Neural cell (in vitro differentiated cells): Measurements from ENCODE around the gene ETV6. TPM values are rescaled to one million over a fixed set of nuclear protein-coding genes. Genes with fewer than 3 reads are reported as not detected.

Source experiments
- H2AFZ ChIP-seq: fragments of 200-600, 300-800 bp; sonication (generic), shearing (Covaris generic); 2 replicates; pipeline ENCODE4 v1.6.0; 2014; ENCODE audit warnings: low read depth, mild to moderate bottlenecking, antibody characterized with exemption, low read length, moderate library complexity
- H3F3A ChIP-seq: fragments of 200-600 bp; shearing (Covaris generic); 2 replicates; pipeline ENCODE4 v1.6.1; 2016; ENCODE audit warnings: mild to moderate bottlenecking, moderate library complexity, mixed read lengths, antibody characterized with exemption, low read length; ENCODE audit not compliant: insufficient read depth, poor library complexity, severe bottlenecking
- H3K27ac ChIP-seq: fragments of 200-600, 300-800 bp; sonication (generic), shearing (Covaris generic); 2 replicates; pipeline ENCODE4 v1.5.1; 2014; ENCODE audit warnings: mild to moderate bottlenecking, low read length, moderate library complexity
- H3K27me3 ChIP-seq: fragments of 300-800, 200-600 bp; sonication (generic), shearing (Covaris generic); 2 replicates; pipeline ENCODE4 v1.6.0; 2014; ENCODE audit warnings: mild to moderate bottlenecking, low read depth, low read length, moderate library complexity; ENCODE audit not compliant: insufficient read depth
- H3K36me3 ChIP-seq: fragments of 300-800, 200-600 bp; sonication (generic), shearing (Covaris generic); 2 replicates; pipeline ENCODE4 v1.5.1; 2014; ENCODE audit warnings: mild to moderate bottlenecking, antibody characterized with exemption, low read length, moderate library complexity; ENCODE audit not compliant: insufficient read depth
- H3K4me2 ChIP-seq: fragments of 300-800, 200-600 bp; sonication (generic), shearing (Covaris generic); 2 replicates; pipeline ENCODE4 v1.6.0; 2014; ENCODE audit warnings: mild to moderate bottlenecking, low read length
- H3K4me3 ChIP-seq: fragments of 300-800, 200-600 bp; sonication (generic), shearing (Covaris generic); 2 replicates; pipeline ENCODE4 v1.5.1; 2014; ENCODE audit warnings: mild to moderate bottlenecking, low read length, moderate library complexity
- H3K79me2 ChIP-seq: fragments of 200-600 bp; shearing (Covaris generic); replicated peaks from 2 replicates; pipeline ENCODE4 v1.6.0; 2014; ENCODE audit warnings: mild to moderate bottlenecking, low read length, moderate library complexity; ENCODE audit not compliant: insufficient read depth
- H3K9ac ChIP-seq: fragments of 300-800, 200-600 bp; sonication (generic), shearing (Covaris generic); 2 replicates; pipeline ENCODE4 v1.6.1; 2016; ENCODE audit warnings: mild to moderate bottlenecking, low read length, mixed read lengths
- H3K9me2 ChIP-seq: fragments of 200-600 bp; shearing (Covaris generic); 2 replicates; pipeline ENCODE4 v1.6.1; 2016; ENCODE audit warnings: mild to moderate bottlenecking, low read length, mixed read lengths; ENCODE audit not compliant: insufficient read depth
- H3K9me3 ChIP-seq: fragments of 200-600, 300-800 bp; sonication (generic), shearing (Covaris generic); 2 replicates; pipeline ENCODE4 v1.6.1; 2016; ENCODE audit warnings: mild to moderate bottlenecking, mixed run types, low read length, moderate library complexity, mixed read lengths
- H4K20me1 ChIP-seq: fragments of 200-600 bp; shearing (Covaris generic); 2 replicates; pipeline ENCODE4 v1.6.1; 2016; ENCODE audit warnings: mild to moderate bottlenecking, mixed run types; ENCODE audit not compliant: insufficient read depth
- CTCF ChIP-seq: fragments of 450-650 bp; IDR thresholded peaks from 2 replicates; pipeline ENCODE4 v1.5.1; 2014; ENCODE audit warnings: antibody characterized with exemption, mild to moderate bottlenecking, moderate library complexity; ENCODE audit not compliant: poor library complexity, severe bottlenecking
- EP300 ChIP-seq: fragments of 450-650 bp; conservative IDR thresholded peaks from 2 replicates; pipeline ENCODE4 v1.6.1; 2014; ENCODE audit warnings: antibody characterized with exemption, mild to moderate bottlenecking, moderate library complexity; ENCODE audit not compliant: poor library complexity, severe bottlenecking
- EZH2 ChIP-seq: fragments of 200-600, 300-800 bp; shearing (Covaris generic), sonication (generic); IDR thresholded peaks from 2 replicates; pipeline ENCODE4 v1.6.1; 2014; ENCODE audit warnings: antibody characterized with exemption, low read length, borderline replicate concordance, mild to moderate bottlenecking; ENCODE audit not compliant: insufficient read depth, poor library complexity, severe bottlenecking
- MXI1 ChIP-seq: fragments of 450-650 bp; conservative IDR thresholded peaks from 2 replicates; pipeline ENCODE4 v1.6.1; 2014; ENCODE audit warnings: antibody characterized with exemption, mild to moderate bottlenecking; ENCODE audit not compliant: poor library complexity, severe bottlenecking
- POLR2AphosphoS5 ChIP-seq: IDR thresholded peaks from 2 replicates; pipeline ENCODE4 v1.6.1; 2012
- RAD21 ChIP-seq: fragments of 450-650 bp; conservative IDR thresholded peaks from 2 replicates; pipeline ENCODE4 v1.6.1; 2014; ENCODE audit warnings: antibody characterized with exemption, mild to moderate bottlenecking, moderate library complexity
- REST ChIP-seq: IDR thresholded peaks from 2 replicates; pipeline ENCODE4 v1.6.1; 2012; ENCODE audit warnings: borderline replicate concordance
- SMC3 ChIP-seq: fragments of 450-650 bp; conservative IDR thresholded peaks from 2 replicates; pipeline ENCODE4 v1.6.1; 2014; ENCODE audit warnings: antibody characterized with exemption, mild to moderate bottlenecking, moderate library complexity; ENCODE audit not compliant: poor library complexity
- TAF1 ChIP-seq: IDR thresholded peaks from 2 replicates; pipeline ENCODE4 v1.6.1; 2012; ENCODE audit warnings: low read depth
- polyA plus RNA-seq: library from polyadenylated mRNA; depleted of rRNA; stranded (reverse); fragments of >200 nt; gene quantifications from 2 replicates; pipeline ENCODE4 v1.2.3, GENCODE V29; 2014

Gene ETV6
- polyA plus RNA-seq, 1 donor from 2014 or later: 1.6 TPM

GRCh38 chr12:11756022-11756421 lies 106.5 kb downstream of the ETV6 start:
- H3K36me3 ChIP-seq: no peaks in the 10 kb centered on the region
- no peak overlapping the region for H3K9ac ChIP-seq
- H3F3A ChIP-seq: no peaks in the 10 kb centered on the region
- H3K9me3 ChIP-seq: no peaks in the 10 kb centered on the region
- H3K27ac ChIP-seq: no peak overlapping the region
- H3K27me3 ChIP-seq: no peaks in the 10 kb centered on the region
- H4K20me1 ChIP-seq: no peaks in the 10 kb centered on the region
- no peak overlapping the region for H3K4me3 ChIP-seq
- H2AFZ ChIP-seq: no peak overlapping the region
- no peak overlapping the region for H3K4me2 ChIP-seq
- TF ChIP-seq EP300 (no peak), MXI1 (no peak), EZH2 (no peak), TAF1 (no peak), POLR2AphosphoS5 (no peak), REST (no peak), RAD21 (no peak), CTCF (no peak), SMC3 (no peak)
- H3K79me2 ChIP-seq: no peaks in the 10 kb centered on the region
- H3K9me2 ChIP-seq: no peaks in the 10 kb centered on the region

- Histone ChIP-seq H3K36me3 (no peaks in the 10 kb centered on the region), H3K9ac (no peak overlapping the region), H3F3A (no peaks in the 10 kb centered on the region), H3K9me2 (no peaks in the 10 kb centered on the region), H3K27me3 (no peaks in the 10 kb centered on the region), H4K20me1 (no peaks in the 10 kb centered on the region), H3K27ac (no peak overlapping the region), H2AFZ (no peak overlapping the region), H3K4me3 (no peak overlapping the region), H3K79me2 (no peaks in the 10 kb centered on the region), H3K4me2 (no peak overlapping the region), H3K9me3 (no peaks in the 10 kb centered on the region)
- TF ChIP-seq CTCF (no peak), SMC3 (no peak), RAD21 (no peak), EP300 (no peak), MXI1 (no peak), TAF1 (no peak), REST (no peak), EZH2 (no peak), POLR2AphosphoS5 (no peak)
Measured at GRCh38 chr12:11756523-11756922, 107.0 kb downstream of the ETV6 start.
